Measurements from ENCODE around the gene ERFE.
A peak's percentile ranks its signal among the peaks of the same experiment; 100 is the strongest.
"Not testable (repeated sequence)": the region's sequence is repeated elsewhere in the genome, so short reads cannot be mapped to it uniquely, and the experiment has no call there.

ERFE gene

GRCh38 chr2:238158509-238159070, at the start of gene ERFE:
ERFE (plus strand) TSS chr2:238158970; CDS start chr2:238159008, 38 bp downstream.
- Histone ChIP-seq H3K27ac (ENCODE audit: low read length) (no peak within 1 kb of the TSS), H3K36me3 (ENCODE audit: insufficient read depth, low read depth, low read length) (no peaks in the 10 kb centered on the region), H3K4me3 (ENCODE audit: low read length) (peak within 1 kb of the TSS; percentile 71; the same call in 1 of the 2 replicates), H3K9me3 (ENCODE audit: insufficient read depth, low read depth, low read length) (no peaks in the 10 kb centered on the region), H3K4me1 (ENCODE audit: insufficient read depth, low read length) (peaks cover 3% of the 10 kb centered on the region; the same call in 1 of the 2 replicates), H3K9ac (ENCODE audit: low read depth, low read length) (no peak within 1 kb of the TSS; the same call in 1 of the 2 replicates), H3K27me3 (ENCODE audit: insufficient read depth, low read length) (peaks cover 66% of the 10 kb centered on the region)

- peaks cover 8% of the 10 kb centered on the region; the same call in 1 of the 2 replicates for H3K9me3 ChIP-seq (ENCODE audit: insufficient read depth, low read depth, low read length)
- H3K4me1 ChIP-seq (ENCODE audit: insufficient read depth, low read length), result peaks cover under 1% of the 10 kb centered on the region; the same call in 1 of the 2 replicates
- no peak overlapping the region for H3K27ac ChIP-seq (ENCODE audit: low read length)
- H3K4me3 ChIP-seq (ENCODE audit: low read length), result no peak overlapping the region
- H3K9ac ChIP-seq (ENCODE audit: low read depth, low read length), result no peak overlapping the region
- H3K36me3 ChIP-seq (ENCODE audit: insufficient read depth, low read depth, low read length), result no peaks in the 10 kb centered on the region
- H3K27me3 ChIP-seq (ENCODE audit: insufficient read depth, low read length), result peaks cover 12% of the 10 kb centered on the region; the same call in 1 of the 2 replicates
Measured at GRCh38 chr2:238113611-238114010, 45.2 kb upstream of the ERFE start.

GRCh38 chr2:238114331-238114841, 44.4 kb upstream of the ERFE start:
- H3K4me1 ChIP-seq (ENCODE audit: insufficient read depth, low read length), result no peaks in the 10 kb centered on the region

GRCh38 chr2:238114851-238115660, 43.7 kb upstream of the ERFE start:
- Histone ChIP-seq H3K27ac (ENCODE audit: low read length) (no peak overlapping the region), H3K27me3 (ENCODE audit: insufficient read depth, low read length) (peaks cover 13% of the 10 kb centered on the region; the same call in 1 of the 2 replicates), H3K9me3 (ENCODE audit: insufficient read depth, low read depth, low read length) (peaks cover 8% of the 10 kb centered on the region; the same call in 1 of the 2 replicates), H3K4me3 (ENCODE audit: low read length) (no peak overlapping the region), H3K4me1 (ENCODE audit: insufficient read depth, low read length) (no peaks in the 10 kb centered on the region), H3K9ac (ENCODE audit: low read depth, low read length) (no peak overlapping the region), H3K36me3 (ENCODE audit: insufficient read depth, low read depth, low read length) (no peaks in the 10 kb centered on the region)

More at GRCh38 chr2:238114331-238114841, 44.4 kb upstream of the ERFE start:
- Histone ChIP-seq H3K4me3 (ENCODE audit: low read length) (no peak overlapping the region), H3K27me3 (ENCODE audit: insufficient read depth, low read length) (peaks cover 13% of the 10 kb centered on the region; the same call in 1 of the 2 replicates), H3K9me3 (ENCODE audit: insufficient read depth, low read depth, low read length) (peaks cover 8% of the 10 kb centered on the region; the same call in 1 of the 2 replicates), H3K27ac (ENCODE audit: low read length) (no peak overlapping the region), H3K36me3 (ENCODE audit: insufficient read depth, low read depth, low read length) (no peaks in the 10 kb centered on the region), H3K9ac (ENCODE audit: low read depth, low read length) (no peak overlapping the region)

GRCh38 chr2:238115709-238116108, 43.1 kb upstream of the ERFE start:
- not testable (repeated sequence) for H3K4me3 ChIP-seq (ENCODE audit: low read length); H3K4me1 ChIP-seq (ENCODE audit: insufficient read depth, low read length); H3K9me3 ChIP-seq (ENCODE audit: insufficient read depth, low read depth, low read length); H3K27ac ChIP-seq (ENCODE audit: low read length); H3K36me3 ChIP-seq (ENCODE audit: insufficient read depth, low read depth, low read length); H3K9ac ChIP-seq (ENCODE audit: low read depth, low read length)
- H3K27me3 ChIP-seq (ENCODE audit: insufficient read depth, low read length), result peaks cover 13% of the 10 kb centered on the region; the same call in 1 of the 2 replicates

GRCh38 chr2:238116298-238117198, 42.2 kb upstream of the ERFE start:
- no peak overlapping the region for H3K27ac ChIP-seq (ENCODE audit: low read length)
- H3K4me1 ChIP-seq (ENCODE audit: insufficient read depth, low read length), result no peaks in the 10 kb centered on the region
- no peak overlapping the region for H3K9ac ChIP-seq (ENCODE audit: low read depth, low read length)
- H3K27me3 ChIP-seq (ENCODE audit: insufficient read depth, low read length), result peaks cover 13% of the 10 kb centered on the region; the same call in 1 of the 2 replicates
- H3K4me3 ChIP-seq (ENCODE audit: low read length), result no peak overlapping the region
- H3K9me3 ChIP-seq (ENCODE audit: insufficient read depth, low read depth, low read length), result peaks cover 8% of the 10 kb centered on the region; the same call in 1 of the 2 replicates
- no peaks in the 10 kb centered on the region for H3K36me3 ChIP-seq (ENCODE audit: insufficient read depth, low read depth, low read length)

GRCh38 chr2:238117199-238118154, 41.3 kb upstream of the ERFE start:
- Histone ChIP-seq H3K4me3 (ENCODE audit: low read length) (no peak overlapping the region), H3K4me1 (ENCODE audit: insufficient read depth, low read length) (no peaks in the 10 kb centered on the region), H3K9me3 (ENCODE audit: insufficient read depth, low read depth, low read length) (peaks cover 5% of the 10 kb centered on the region; the same call in 1 of the 2 replicates), H3K27ac (ENCODE audit: low read length) (no peak overlapping the region), H3K9ac (ENCODE audit: low read depth, low read length) (no peak overlapping the region), H3K27me3 (ENCODE audit: insufficient read depth, low read length) (peaks cover 13% of the 10 kb centered on the region; the same call in 1 of the 2 replicates), H3K36me3 (ENCODE audit: insufficient read depth, low read depth, low read length) (no peaks in the 10 kb centered on the region)

GRCh38 chr2:238119756-238120462, 38.9 kb upstream of the ERFE start:
- no peak overlapping the region for H3K9ac ChIP-seq (ENCODE audit: low read depth, low read length)
- peaks cover 13% of the 10 kb centered on the region; the same call in 1 of the 2 replicates for H3K27me3 ChIP-seq (ENCODE audit: insufficient read depth, low read length)
- no peak overlapping the region for H3K27ac ChIP-seq (ENCODE audit: low read length)
- no peaks in the 10 kb centered on the region for H3K4me1 ChIP-seq (ENCODE audit: insufficient read depth, low read length)
- H3K9me3 ChIP-seq (ENCODE audit: insufficient read depth, low read depth, low read length), result no peaks in the 10 kb centered on the region
- no peak overlapping the region for H3K4me3 ChIP-seq (ENCODE audit: low read length)
- no peaks in the 10 kb centered on the region for H3K36me3 ChIP-seq (ENCODE audit: insufficient read depth, low read depth, low read length)

- no peak overlapping the region for H3K4me3 ChIP-seq (ENCODE audit: low read length)
- H3K4me1 ChIP-seq (ENCODE audit: insufficient read depth, low read length), result no peaks in the 10 kb centered on the region
- H3K27me3 ChIP-seq (ENCODE audit: insufficient read depth, low read length), result peaks cover 13% of the 10 kb centered on the region; the same call in 1 of the 2 replicates
- H3K9me3 ChIP-seq (ENCODE audit: insufficient read depth, low read depth, low read length), result no peaks in the 10 kb centered on the region
- H3K27ac ChIP-seq (ENCODE audit: low read length), result no peak overlapping the region
- H3K9ac ChIP-seq (ENCODE audit: low read depth, low read length), result no peak overlapping the region
- no peaks in the 10 kb centered on the region for H3K36me3 ChIP-seq (ENCODE audit: insufficient read depth, low read depth, low read length)
Measured at GRCh38 chr2:238120463-238121298, 38.1 kb upstream of the ERFE start.
